ENCODE results near the gene RPS8. TPM values are rescaled to one million over a fixed set of nuclear protein-coding genes. Genes with fewer than 3 reads are reported as not detected.

The RPS8 gene
- total and polyA plus RNA-seq, 4 experiments from 2014 or later = 778 to 2,811 (median 2,025) TPM

Other genes starting within 250 kb of the RPS8 start
- 1 to 10 TPM; 1.7 to 2.2 TPM for gene TMEM53, start 101.1 kb upstream of the RPS8 start, total RNA-seq
- 1 to 10 TPM; 3.5 to 5.7 TPM for gene TMEM53, start 101.1 kb upstream of the RPS8 start, polyA plus RNA-seq
- gene ARMH1, start 100.8 kb upstream of the RPS8 start, total RNA-seq = 10 to 100 TPM; 64.0 to 74.5 TPM
- gene ARMH1, start 100.8 kb upstream of the RPS8 start, polyA plus RNA-seq = 10 to 100 TPM; 26.0 to 30.4 TPM
- not detected for gene RNU5D-1, start 44.4 kb upstream of the RPS8 start, total RNA-seq
- not detected for gene RNU5D-1, start 44.4 kb upstream of the RPS8 start, polyA plus RNA-seq
- gene KIF2C, start 35.7 kb upstream of the RPS8 start, total RNA-seq = 1 to 10 TPM; 1.4 to 1.5 TPM
- gene KIF2C, start 35.7 kb upstream of the RPS8 start, polyA plus RNA-seq = under 1 TPM in 1 of 2 donors, not detected in 1; 0.16 TPM
- gene BEST4, start 12.6 kb downstream of the RPS8 start, total RNA-seq = 1 to 10 TPM; 1.2 to 1.6 TPM
- under 1 TPM in 1 of 2 donors, not detected in 1; 0.20 TPM for gene BEST4, start 12.6 kb downstream of the RPS8 start, polyA plus RNA-seq
- 100 to 1,000 TPM; 151 to 153 TPM for gene PLK3, start 24.8 kb downstream of the RPS8 start, total RNA-seq
- gene PLK3, start 24.8 kb downstream of the RPS8 start, polyA plus RNA-seq = 10 to 100 TPM; 37.3 to 43.7 TPM
- gene DYNLT4, start 31.8 kb downstream of the RPS8 start, total RNA-seq = under 1 TPM in 1 of 2 experiments, not detected in 1; 0.47 TPM
- gene DYNLT4, start 31.8 kb downstream of the RPS8 start, polyA plus RNA-seq = 1 to 10 TPM; 1.0 to 1.6 TPM
- 10 to 100 TPM; 14.8 to 16.8 TPM for gene BTBD19, start 33.0 kb downstream of the RPS8 start, total RNA-seq
- gene BTBD19, start 33.0 kb downstream of the RPS8 start, polyA plus RNA-seq = under 1 TPM; 0.25 to 0.26 TPM
- 1 to 10 TPM; 1.3 to 1.4 TPM for gene PTCH2, start 67.7 kb downstream of the RPS8 start, total RNA-seq
- under 1 TPM in 1 of 2 donors, not detected in 1; 0.20 TPM for gene PTCH2, start 67.7 kb downstream of the RPS8 start, polyA plus RNA-seq
- 10 to 100 TPM; 13.7 to 16.1 TPM for gene EIF2B3, start 211.1 kb downstream of the RPS8 start, total RNA-seq
- 10 to 100 TPM; 24.2 to 25.9 TPM for gene EIF2B3, start 211.1 kb downstream of the RPS8 start, polyA plus RNA-seq
- gene HECTD3, start 235.8 kb downstream of the RPS8 start, total RNA-seq = 10 to 100 TPM; 56.3 to 61.3 TPM
- 10 to 100 TPM; 15.6 to 31.6 TPM for gene HECTD3, start 235.8 kb downstream of the RPS8 start, polyA plus RNA-seq
- gene UROD, start 236.7 kb downstream of the RPS8 start, total RNA-seq = 10 to 100 TPM; 46.0 to 52.0 TPM
- 100 to 1,000 TPM in 1 of 2 donors, 10 to 100 TPM in 1; 77.3 to 114 TPM for gene UROD, start 236.7 kb downstream of the RPS8 start, polyA plus RNA-seq